GM19099 (cell line): ENCODE data around the gene WFDC9.

ENCODE experiments used
- POLR2A ChIP-seq: IDR thresholded peaks from 3 replicates; pipeline ENCODE4 v1.6.1; 2011; ENCODE audit warnings: low read depth; ENCODE audit not compliant: insufficient read length; ENCODE audit errors: extremely low read depth

WFDC9 gene

GRCh38 chr20:45607810-45608209 lies 23.3 kb downstream of the WFDC9 start:
- no peak for TF ChIP-seq POLR2A

GRCh38 chr20:45595235-45595634 lies 35.8 kb downstream of the WFDC9 start:
- TF ChIP-seq POLR2A, result no peak

- TF ChIP-seq POLR2A, result no peak
These were observed 37.6 kb downstream of the WFDC9 start for GRCh38 chr20:45593498-45593897.

- TF ChIP-seq POLR2A, result no peak
These were observed 38.4 kb downstream of the WFDC9 start for GRCh38 chr20:45592574-45593189.

- no peak for TF ChIP-seq POLR2A
These were observed 41.4 kb downstream of the WFDC9 start for GRCh38 chr20:45589725-45590124.

- no peak for TF ChIP-seq POLR2A
These were observed 42.3 kb downstream of the WFDC9 start for GRCh38 chr20:45588800-45589199.

- TF ChIP-seq POLR2A, result no peak
These were observed 47.6 kb downstream of the WFDC9 start for GRCh38 chr20:45583502-45583901.

GRCh38 chr20:45581702-45582101 lies 49.4 kb downstream of the WFDC9 start:
- no peak for TF ChIP-seq POLR2A

GRCh38 chr20:45579184-45579583 lies 51.9 kb downstream of the WFDC9 start, which contains the start of gene WFDC8:
TSS of gene WFDC8 (minus strand) at chr20:45579284. CDS start at chr20:45579247, 37 bp downstream.
- TF ChIP-seq POLR2A, result no peak

- TF ChIP-seq POLR2A, result no peak
These were observed 52.9 kb downstream of the WFDC9 start for GRCh38 chr20:45578231-45578630.

- TF ChIP-seq POLR2A, result no peak
These were observed 54.1 kb downstream of the WFDC9 start for GRCh38 chr20:45576995-45577394.

- no peak for TF ChIP-seq POLR2A
These were observed 55.2 kb downstream of the WFDC9 start for GRCh38 chr20:45575931-45576330.

GRCh38 chr20:45564760-45565276 lies 66.3 kb downstream of the WFDC9 start:
- no peak for TF ChIP-seq POLR2A
